ENCODE measurements around the gene GMPR. TPM values are rescaled to one million over a fixed set of nuclear protein-coding genes. Genes with fewer than 3 reads are reported as not detected.

Gene GMPR
- total RNA-seq, 1 experiment from 2014 or later: 5.1 TPM

GRCh38 chr6:16284472-16284871 is 46.1 kb downstream of the GMPR start:
- Histone ChIP-seq H3K36me3 (replicated peaks; ENCODE audit: control insufficient read depth, insufficient read depth, low read length) (no peaks in the 10 kb centered on the region), H3K27me3 (ENCODE audit: control insufficient read depth, insufficient read depth, low read length) (no peaks in the 10 kb centered on the region), H3K4me3 (ENCODE audit: insufficient read depth, low read depth, low read length) (no peak overlapping the region)
- no peak for DNase-seq

DNA sequence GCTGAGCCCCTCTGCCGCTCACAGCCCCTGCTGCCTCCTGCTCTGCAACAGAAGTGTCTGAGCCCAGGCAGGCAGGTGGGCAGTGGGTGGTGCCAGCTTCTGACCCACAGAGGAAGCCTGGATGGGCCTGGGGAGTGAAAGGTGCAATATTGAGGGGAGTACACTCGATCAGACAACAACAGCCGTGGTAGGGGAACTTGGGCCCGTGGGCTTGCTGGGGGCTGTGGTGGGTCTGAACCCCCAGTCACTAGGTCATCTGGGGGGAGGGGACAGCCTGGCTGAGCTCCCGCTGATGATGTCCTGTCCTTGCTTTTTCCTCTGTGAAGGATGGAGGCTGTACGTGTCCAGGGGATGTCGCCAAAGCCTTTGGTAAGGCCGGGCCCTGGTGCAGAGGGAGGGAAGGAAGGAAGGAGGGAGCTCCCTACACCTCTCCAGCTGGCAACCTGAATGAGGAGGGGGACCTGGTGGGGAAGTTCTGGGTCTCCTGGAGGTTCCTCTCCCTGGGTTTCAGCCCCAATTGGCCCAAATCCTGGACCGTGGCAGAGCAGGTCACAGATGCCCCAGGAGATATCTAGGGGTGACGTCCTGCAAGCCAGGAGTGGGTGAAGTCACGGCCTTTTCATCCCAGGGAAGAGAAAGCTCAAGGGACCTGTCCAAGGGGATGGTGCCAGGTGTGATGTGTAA is 47.2 kb downstream of the GMPR start:
- no peaks in the 10 kb centered on the region for H3K36me3 ChIP-seq (replicated peaks; ENCODE audit: control insufficient read depth, insufficient read depth, low read length)
- no peak overlapping the region for H3K4me3 ChIP-seq (ENCODE audit: insufficient read depth, low read depth, low read length)
- DNase-seq: peak; percentile 50
- H3K27me3 ChIP-seq (ENCODE audit: control insufficient read depth, insufficient read depth, low read length): no peaks in the 10 kb centered on the region

- H3K27me3 ChIP-seq (ENCODE audit: control insufficient read depth, insufficient read depth, low read length): no peaks in the 10 kb centered on the region
- DNase-seq: peak; percentile 93
- peak overlapping the region; percentile 10; the same call in 1 of the 2 replicates for H3K4me3 ChIP-seq (ENCODE audit: insufficient read depth, low read depth, low read length)
- no peaks in the 10 kb centered on the region for H3K36me3 ChIP-seq (replicated peaks; ENCODE audit: control insufficient read depth, insufficient read depth, low read length)
Measured at GRCh38 chr6:16286151-16286522, 47.8 kb downstream of the GMPR start.

- Histone ChIP-seq H3K4me3 (ENCODE audit: insufficient read depth, low read depth, low read length) (no peak overlapping the region), H3K36me3 (replicated peaks; ENCODE audit: control insufficient read depth, insufficient read depth, low read length) (no peaks in the 10 kb centered on the region), H3K27me3 (ENCODE audit: control insufficient read depth, insufficient read depth, low read length) (no peaks in the 10 kb centered on the region)
- no peak for DNase-seq
Measured at GRCh38 chr6:16288163-16288562, 49.8 kb downstream of the GMPR start.

DNA sequence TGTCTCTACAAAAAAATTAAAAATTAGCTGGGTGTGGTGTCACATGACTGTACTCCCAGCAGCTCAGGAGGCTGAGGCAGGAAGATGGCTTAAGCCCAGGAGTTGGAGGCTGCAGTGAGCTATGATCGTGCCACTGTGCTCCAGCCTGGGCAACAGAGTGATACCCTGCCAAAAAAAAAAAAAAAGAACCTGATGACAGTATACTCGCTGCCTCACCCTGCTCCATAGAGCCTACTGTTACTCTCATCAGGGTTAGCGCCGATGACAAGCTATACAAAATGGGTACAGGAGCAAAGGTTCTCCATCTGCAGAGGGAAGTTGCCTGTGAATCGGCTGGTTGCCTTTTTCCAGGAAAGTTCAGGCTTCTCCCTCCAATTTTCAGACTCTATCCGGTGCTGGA is 53.4 kb downstream of the GMPR start:
- H3K36me3 ChIP-seq (replicated peaks; ENCODE audit: control insufficient read depth, insufficient read depth, low read length): no peaks in the 10 kb centered on the region
- DNase-seq: no peak
- no peaks in the 10 kb centered on the region for H3K27me3 ChIP-seq (ENCODE audit: control insufficient read depth, insufficient read depth, low read length)

DNA sequence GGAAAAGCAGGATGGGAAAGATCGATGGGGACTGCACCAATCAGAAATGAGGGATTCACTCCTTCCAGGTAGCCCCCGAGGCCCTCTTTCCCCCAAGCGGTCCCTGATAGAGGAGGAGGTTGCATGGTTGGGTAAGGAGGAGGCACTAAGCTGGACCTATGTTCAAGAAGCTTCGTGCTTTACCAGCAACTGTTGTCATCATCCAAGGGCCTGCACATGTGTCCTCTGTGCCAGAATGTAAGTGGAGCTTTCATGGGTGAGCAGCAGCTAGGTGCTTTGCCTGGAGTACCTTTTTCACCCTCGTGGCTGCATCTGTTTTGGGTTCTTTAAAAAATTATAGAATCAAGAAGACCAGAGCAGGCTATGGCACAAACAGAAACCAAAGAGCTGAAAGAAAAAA is 54.0 kb downstream of the GMPR start:
- Histone ChIP-seq H3K36me3 (replicated peaks; ENCODE audit: control insufficient read depth, insufficient read depth, low read length) (no peaks in the 10 kb centered on the region), H3K4me3 (ENCODE audit: insufficient read depth, low read depth, low read length) (no peak overlapping the region), H3K27me3 (ENCODE audit: control insufficient read depth, insufficient read depth, low read length) (no peaks in the 10 kb centered on the region)
- no peak for DNase-seq

More for the DNA sequence above, 53.4 kb downstream of the GMPR start:
- H3K4me3 ChIP-seq (ENCODE audit: insufficient read depth, low read depth, low read length): no peak overlapping the region

DNA sequence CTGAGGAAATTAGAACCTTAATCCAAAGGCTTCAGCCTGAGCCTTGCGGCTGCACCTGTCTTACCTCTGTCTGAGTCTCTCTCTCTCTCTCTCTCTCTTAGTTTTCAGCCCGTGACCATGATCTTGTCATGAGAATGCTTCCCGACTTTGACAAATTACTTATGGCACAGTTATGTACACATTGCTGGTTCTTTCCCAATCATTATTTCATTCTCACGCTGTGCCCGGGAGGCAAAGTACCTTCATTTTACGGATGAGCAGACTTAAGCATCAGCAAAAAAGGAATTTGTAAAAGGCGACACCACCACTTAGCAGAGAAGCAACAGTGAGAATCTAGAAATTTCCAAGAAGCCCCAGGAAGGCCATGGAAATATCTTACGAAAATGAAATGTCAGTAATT is 54.6 kb downstream of the GMPR start:
- DNase-seq: no peak
- H3K27me3 ChIP-seq (ENCODE audit: control insufficient read depth, insufficient read depth, low read length): no peaks in the 10 kb centered on the region
- no peaks in the 10 kb centered on the region for H3K36me3 ChIP-seq (replicated peaks; ENCODE audit: control insufficient read depth, insufficient read depth, low read length)
- H3K4me3 ChIP-seq (ENCODE audit: insufficient read depth, low read depth, low read length): no peak overlapping the region

DNA sequence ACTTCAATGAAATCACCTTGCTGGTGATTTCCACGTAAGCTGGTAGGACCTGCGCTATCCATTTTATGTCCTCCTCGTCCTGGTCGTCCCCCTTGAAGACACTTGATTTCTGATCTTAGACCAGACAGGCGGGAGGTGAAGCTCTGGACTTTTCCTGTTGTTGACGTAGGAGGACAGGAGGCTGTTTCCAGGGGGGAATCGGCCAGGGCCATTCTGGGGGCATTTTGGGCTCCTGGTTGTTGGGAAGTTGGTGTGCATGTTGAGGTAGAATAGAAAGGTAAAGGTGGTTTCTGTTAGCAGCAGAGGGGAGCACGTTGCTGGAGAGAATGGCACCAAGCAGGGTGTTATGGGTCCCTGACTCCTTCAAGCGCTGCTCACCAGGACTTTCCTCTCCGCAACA is 56.0 kb downstream of the GMPR start:
- DNase-seq: no peak
- Histone ChIP-seq H3K4me3 (ENCODE audit: insufficient read depth, low read depth, low read length) (no peak overlapping the region), H3K36me3 (replicated peaks; ENCODE audit: control insufficient read depth, insufficient read depth, low read length) (no peaks in the 10 kb centered on the region), H3K27me3 (ENCODE audit: control insufficient read depth, insufficient read depth, low read length) (no peaks in the 10 kb centered on the region)

DNA sequence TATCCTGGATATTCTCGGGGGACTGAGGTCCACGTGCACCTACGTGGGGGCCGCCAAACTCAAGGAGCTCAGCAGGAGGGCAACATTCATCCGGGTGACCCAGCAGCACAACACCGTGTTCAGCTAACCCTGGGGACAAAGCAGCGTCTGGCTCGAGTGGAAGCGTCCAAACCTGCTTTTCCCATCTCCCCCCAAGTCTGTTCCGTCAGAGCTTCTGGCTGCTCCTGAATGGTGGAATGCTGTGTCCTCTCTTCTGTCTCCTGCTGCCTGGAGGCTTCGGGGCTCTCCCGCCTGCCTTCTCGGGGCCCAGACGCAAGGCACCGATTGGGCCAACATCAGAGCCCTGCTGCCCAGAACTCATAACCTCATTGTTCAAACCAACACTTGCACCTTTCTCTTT is 56.7 kb downstream of the GMPR start:
- DNase-seq: no peak
- Histone ChIP-seq H3K27me3 (ENCODE audit: control insufficient read depth, insufficient read depth, low read length) (no peaks in the 10 kb centered on the region), H3K36me3 (replicated peaks; ENCODE audit: control insufficient read depth, insufficient read depth, low read length) (no peaks in the 10 kb centered on the region), H3K4me3 (ENCODE audit: insufficient read depth, low read depth, low read length) (no peak overlapping the region)

DNA sequence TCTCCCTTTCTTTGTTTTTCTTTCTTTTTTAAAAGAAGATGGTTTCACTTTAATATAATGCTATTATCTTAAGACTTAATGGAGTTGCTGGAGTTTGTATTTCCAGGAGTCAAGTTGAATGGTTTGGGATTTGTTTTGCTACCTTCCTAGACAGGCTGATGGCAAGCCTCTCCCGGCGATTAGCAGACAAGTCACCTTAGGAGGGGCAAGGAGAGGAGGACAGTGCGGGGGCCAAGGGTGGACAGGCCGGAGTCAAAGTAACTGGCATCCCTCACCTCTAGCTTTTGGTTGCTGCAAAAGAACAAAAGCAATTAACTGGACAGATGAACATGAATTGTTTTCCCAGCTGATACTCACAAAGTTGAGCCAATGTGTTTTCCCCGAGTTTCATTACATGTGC is 57.1 kb downstream of the GMPR start:
- no peaks in the 10 kb centered on the region for H3K27me3 ChIP-seq (ENCODE audit: control insufficient read depth, insufficient read depth, low read length)
- H3K36me3 ChIP-seq (replicated peaks; ENCODE audit: control insufficient read depth, insufficient read depth, low read length): no peaks in the 10 kb centered on the region
- DNase-seq: no peak
- H3K4me3 ChIP-seq (ENCODE audit: insufficient read depth, low read depth, low read length): no peak overlapping the region

DNA sequence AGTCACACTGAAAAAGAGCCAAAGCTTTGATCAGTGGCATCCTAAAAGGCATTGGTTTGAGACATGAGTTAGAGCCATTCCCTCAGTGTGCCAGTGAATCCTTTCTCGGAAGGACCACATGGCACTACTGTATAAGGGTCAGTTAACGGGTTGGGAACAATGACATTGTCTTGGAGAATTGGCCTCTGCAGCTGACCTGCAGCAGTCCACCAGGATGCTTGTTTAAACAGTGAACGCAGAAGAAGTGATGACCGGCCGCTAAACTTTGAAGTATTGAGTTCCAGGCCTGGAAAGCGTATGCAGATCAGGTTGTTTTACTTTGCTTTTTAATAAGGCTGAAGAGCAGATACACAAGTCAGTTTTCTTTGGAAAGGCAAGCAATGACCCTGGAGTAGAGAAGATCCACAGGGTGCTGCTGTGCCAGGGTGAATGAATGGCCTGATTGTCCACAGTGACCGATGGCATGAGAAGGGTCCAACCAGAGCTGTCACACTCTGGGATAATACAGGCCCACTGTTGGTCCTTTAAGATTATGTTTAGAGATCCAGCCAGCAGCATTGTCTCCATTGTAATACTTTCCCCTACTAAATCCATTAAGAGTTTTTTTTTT is 57.8 kb downstream of the GMPR start:
- Histone ChIP-seq H3K27me3 (ENCODE audit: control insufficient read depth, insufficient read depth, low read length) (no peaks in the 10 kb centered on the region), H3K36me3 (replicated peaks; ENCODE audit: control insufficient read depth, insufficient read depth, low read length) (no peaks in the 10 kb centered on the region), H3K4me3 (ENCODE audit: insufficient read depth, low read depth, low read length) (no peak overlapping the region)
- DNase-seq: no peak

DNA sequence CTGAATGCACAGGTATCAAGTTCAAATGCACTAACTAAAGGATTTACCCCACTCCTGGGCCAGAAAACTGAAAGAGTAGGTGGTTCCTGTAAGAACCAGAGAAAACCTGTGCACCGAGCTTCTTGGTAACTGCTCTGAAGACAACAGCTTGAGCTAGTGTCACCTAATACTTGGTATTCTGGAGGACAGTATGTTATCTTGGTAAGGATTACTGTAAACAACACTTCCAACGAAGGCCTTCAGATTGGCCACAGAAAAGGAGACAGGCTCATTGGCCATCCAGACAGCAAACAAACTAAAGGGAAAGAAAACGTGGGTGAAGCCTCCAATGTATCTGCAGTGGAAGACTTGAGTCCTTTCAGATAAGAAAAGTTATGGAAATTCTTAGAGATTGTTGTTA is 61.5 kb downstream of the GMPR start:
- H3K36me3 ChIP-seq (replicated peaks; ENCODE audit: control insufficient read depth, insufficient read depth, low read length): no peaks in the 10 kb centered on the region
- no peak overlapping the region for H3K4me3 ChIP-seq (ENCODE audit: insufficient read depth, low read depth, low read length)
- no peak for DNase-seq
- no peaks in the 10 kb centered on the region for H3K27me3 ChIP-seq (ENCODE audit: control insufficient read depth, insufficient read depth, low read length)

GRCh38 chr6:16301511-16301910 is 63.1 kb downstream of the GMPR start:
- H3K4me3 ChIP-seq (ENCODE audit: insufficient read depth, low read depth, low read length): no peak overlapping the region
- H3K27me3 ChIP-seq (ENCODE audit: control insufficient read depth, insufficient read depth, low read length): peaks cover 1% of the 10 kb centered on the region; the same call in 1 of the 2 replicates
- H3K36me3 ChIP-seq (replicated peaks; ENCODE audit: control insufficient read depth, insufficient read depth, low read length): no peaks in the 10 kb centered on the region
- DNase-seq: no peak

DNA sequence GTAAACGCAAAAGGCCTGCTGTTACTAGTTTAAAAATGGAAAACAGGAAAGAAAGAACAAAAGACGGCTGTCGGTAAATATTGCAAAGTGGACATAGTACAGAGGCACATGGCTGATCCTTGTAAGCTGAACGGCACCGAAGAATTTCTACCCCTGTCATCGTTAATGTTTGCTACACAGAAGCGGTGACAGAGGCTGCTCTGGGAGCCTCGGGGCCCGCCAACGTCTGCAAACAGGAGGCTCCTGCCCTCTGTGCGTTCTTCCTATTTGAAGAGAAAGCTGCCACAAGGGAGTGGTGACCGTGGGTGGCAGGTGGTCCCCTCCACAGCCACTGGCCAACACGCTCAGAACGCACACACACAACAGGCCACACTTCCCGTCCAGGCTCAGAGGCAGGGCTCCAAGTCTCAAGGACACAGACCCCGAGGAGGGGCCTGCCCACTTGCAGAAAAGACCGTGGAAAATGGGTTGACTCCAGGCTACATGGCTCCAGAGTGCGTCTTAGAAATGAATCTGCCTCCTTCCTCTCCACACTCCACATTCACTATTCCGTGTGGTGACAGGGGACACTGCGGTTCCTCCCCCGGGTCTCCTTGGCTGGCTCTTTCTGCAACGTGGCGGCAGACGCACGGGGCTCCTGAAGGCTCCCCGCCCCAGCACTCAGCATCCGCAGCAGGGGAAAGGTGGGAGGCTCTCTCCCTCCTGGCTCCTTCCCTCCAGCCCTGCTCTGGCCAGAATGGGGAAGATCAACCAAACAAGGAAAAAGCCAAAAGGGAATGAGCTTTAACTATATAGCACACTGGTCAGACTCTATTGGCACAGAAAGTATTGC is 64.5 kb downstream of the GMPR start:
- Histone ChIP-seq H3K36me3 (replicated peaks; ENCODE audit: control insufficient read depth, insufficient read depth, low read length) (no peaks in the 10 kb centered on the region), H3K27me3 (ENCODE audit: control insufficient read depth, insufficient read depth, low read length) (peaks cover 1% of the 10 kb centered on the region; the same call in 1 of the 2 replicates), H3K4me3 (ENCODE audit: insufficient read depth, low read depth, low read length) (peak overlapping the region; percentile 10; the same call in 1 of the 2 replicates)
- DNase-seq: peak; percentile 75

DNA sequence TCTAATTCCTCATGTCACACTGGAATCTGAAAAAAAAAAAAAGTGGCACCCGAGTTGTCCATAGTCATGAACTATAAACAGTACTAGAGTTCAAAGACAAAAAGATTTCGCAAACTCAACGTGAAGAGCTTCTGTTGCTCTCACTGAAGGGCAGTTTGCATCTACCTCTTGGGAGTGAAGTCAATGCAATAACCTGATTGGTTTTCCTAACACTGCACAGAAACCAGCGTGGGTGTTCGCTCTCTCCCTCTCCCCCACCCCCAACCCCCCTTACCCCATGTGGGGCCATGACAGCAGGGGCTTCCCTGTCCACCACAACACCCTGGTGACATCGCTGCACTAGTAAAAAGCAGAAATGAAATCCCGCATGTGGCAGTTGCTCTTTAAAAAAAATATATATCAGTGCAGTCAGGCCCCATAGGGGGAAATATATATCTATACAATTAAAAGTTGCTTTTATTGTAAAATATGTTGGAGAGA is 66.9 kb downstream of the GMPR start:
- H3K36me3 ChIP-seq (replicated peaks; ENCODE audit: control insufficient read depth, insufficient read depth, low read length): no peaks in the 10 kb centered on the region
- no peak overlapping the region for H3K4me3 ChIP-seq (ENCODE audit: insufficient read depth, low read depth, low read length)
- DNase-seq: no peak
- peaks cover 1% of the 10 kb centered on the region; the same call in 1 of the 2 replicates for H3K27me3 ChIP-seq (ENCODE audit: control insufficient read depth, insufficient read depth, low read length)

Data from H7 (cell line).